GM21390 (cell line): Measurements from ENCODE around the gene KLHDC10.
A peak's percentile ranks its signal among the peaks of the same experiment; 100 is the strongest.
"Not testable (repeated sequence)": the region's sequence is repeated elsewhere in the genome, so short reads cannot be mapped to it uniquely, and the experiment has no call there.

ENCODE experiments used
- ATAC-seq: cut with Tn5 transposase; IDR thresholded peaks from one replicate; pipeline ENCODE4 v1.9.1; 2021; ENCODE audit not compliant: unreplicated experiment

The KLHDC10 gene, protein sequence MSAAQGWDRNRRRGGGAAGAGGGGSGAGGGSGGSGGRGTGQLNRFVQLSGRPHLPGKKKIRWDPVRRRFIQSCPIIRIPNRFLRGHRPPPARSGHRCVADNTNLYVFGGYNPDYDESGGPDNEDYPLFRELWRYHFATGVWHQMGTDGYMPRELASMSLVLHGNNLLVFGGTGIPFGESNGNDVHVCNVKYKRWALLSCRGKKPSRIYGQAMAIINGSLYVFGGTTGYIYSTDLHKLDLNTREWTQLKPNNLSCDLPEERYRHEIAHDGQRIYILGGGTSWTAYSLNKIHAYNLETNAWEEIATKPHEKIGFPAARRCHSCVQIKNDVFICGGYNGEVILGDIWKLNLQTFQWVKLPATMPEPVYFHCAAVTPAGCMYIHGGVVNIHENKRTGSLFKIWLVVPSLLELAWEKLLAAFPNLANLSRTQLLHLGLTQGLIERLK

DNA sequence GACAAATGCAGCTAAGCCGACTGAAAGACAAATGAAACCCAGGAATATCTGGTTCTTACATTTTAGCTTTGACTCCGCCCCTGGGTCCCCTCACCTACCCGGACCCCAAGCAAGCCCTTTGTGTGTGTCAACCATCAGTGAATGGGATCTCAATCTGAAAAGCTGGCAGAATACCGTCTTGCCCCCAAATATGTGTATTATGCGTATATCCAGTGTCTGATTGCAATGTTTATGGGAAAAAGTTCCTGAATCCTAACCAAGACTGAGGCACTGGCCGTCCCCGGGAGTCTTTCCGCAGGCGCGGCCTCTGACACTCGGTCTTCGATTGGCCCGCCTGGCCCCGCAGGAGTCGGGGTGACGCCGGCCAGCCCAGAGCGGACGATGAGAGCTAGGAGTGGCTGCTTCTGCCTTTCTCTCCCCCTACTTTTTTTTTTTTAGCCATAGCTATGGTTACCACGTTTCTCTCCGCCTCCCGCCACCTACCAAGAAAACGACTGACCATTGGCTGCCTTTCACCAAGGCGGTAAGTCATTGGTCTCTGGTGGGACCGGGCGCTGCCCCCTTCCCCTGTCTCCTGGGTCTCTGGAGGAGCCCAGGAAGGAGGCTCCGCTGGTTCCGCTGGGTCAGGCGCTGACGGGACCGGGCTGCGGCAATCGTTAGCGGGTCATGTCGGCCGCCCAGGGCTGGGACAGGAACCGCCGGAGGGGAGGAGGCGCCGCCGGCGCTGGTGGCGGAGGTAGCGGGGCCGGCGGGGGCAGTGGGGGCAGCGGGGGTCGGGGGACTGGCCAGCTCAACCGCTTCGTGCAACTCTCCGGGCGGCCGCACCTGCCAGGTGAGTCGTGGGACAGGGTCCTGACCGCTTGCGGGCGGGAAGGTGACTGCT is at the start of gene KLHDC10:
Gene KLHDC10 (plus strand): TSS at position 557 of the 883 bp plus-strand sequence. CDS start 110 bp downstream, at position 667.
- peak; percentile 95 for ATAC-seq

DNA sequence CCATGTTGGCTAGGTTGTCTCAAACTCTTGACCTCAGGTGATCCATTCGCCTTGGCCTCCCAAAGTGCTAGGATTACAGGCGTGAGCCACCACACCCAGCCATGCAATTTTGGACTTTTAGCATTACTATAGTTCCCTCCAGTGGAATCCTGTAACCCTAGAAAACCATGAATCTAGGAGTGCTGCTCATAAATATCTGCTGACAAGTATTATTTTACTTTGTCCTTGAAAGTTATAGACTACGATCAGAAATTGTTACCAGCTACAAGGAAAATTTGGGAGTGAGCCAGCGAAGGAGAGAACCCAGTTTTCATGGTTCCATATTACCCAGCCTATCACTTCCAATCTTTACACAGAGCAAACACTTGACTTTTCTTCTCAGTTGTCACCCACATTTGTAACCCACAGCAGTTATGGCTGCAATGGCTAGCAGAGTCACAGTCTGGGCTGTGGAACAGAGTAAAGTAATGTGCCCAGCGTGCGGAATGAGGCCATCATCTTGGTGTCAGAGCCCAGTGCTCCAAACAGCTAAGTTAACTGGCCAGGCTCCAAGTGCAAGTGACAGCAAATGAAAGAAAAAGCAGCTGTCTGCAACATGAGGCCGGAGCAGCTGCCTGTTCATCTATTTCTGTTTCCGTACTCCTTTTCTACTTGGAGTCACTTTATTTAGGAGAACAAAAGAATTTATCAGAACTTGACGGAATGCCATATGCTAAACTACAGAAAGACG is 49.1 kb upstream of the KLHDC10 start:
- ATAC-seq, result no peak

DNA sequence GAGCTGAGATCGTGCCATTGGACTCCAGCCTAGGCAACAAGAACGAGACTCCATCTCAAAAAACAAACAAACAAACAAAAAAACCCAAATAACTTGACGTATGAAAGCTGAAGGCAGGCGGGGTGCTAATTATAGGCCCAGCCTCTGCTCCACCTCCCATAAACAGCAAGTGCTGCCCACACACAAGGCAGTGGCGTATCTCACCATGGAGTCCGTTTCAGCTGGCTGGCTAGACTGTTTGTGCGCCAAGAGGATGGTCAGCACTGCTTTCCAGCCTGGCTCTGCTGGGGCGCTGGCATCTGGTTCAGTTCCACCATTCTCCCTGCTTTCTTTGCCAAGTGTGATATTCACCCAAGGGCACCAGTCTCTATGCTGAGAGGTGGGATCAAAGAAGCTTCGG is 48.2 kb upstream of the KLHDC10 start:
- no peak for ATAC-seq

DNA sequence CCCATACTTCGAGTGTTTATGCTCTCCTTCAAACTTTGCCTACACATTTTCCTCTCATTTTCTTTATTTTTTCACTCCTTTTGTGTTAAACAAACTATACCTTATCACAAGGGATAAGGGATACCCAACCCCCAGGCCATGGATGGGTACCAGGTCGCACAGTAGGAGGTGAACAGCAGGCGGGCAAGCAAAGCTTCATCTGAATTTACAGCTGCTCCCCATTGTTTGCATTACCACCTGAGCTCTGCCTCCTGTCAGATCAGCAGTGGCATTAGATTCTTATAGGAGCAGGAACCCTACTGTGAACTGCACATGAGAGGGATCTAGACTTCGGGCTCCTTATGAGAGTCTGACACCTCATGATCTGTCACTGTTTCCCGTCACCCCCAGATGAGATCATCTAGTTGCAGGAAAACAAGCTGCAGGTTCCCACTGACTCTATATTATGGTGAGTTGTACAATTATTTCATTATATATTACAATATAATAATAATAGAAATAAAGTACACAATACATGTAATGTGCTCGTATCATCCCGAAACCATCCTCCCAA is 47.6 kb upstream of the KLHDC10 start:
- ATAC-seq, result no peak

DNA sequence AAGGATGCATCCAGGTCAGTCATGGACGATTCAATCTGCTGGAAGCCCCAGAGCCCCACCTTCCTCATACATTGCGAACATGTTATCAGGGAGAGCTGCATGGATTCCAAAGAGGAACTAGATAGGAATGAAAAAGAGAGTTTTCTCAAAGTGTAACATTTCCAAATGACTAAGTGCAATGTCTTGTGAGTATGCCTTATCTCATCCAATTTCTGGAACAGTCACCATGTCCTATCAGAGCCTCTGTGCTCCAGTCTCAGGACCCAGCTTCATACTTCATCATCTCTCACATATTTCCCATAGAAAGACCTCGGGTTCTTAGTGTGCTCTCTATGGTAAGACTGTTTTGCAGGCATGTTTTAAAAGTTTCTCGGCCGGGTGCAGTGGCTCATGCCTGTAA is 45.9 kb upstream of the KLHDC10 start:
- ATAC-seq, result no peak

DNA sequence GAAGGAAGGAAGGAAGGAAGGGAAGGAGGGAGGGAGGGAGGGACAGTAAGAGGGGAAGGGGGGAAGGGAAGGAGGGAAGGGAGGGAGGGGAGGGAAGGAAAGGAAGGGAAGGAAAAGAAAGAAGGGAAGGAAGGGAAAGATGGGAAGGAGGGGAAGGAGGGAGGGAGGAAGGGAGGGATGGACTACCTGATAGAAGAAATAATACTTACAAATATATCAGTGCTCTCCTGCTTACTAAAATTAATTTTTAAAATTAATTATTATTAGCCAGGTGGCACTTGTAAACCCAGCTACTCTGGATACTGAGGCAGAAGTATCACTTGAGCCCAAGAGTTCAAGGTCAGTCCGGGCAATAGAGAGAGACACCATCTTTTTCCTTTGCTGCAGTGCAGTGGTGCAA is 37.6 kb upstream of the KLHDC10 start:
- no peak for ATAC-seq

DNA sequence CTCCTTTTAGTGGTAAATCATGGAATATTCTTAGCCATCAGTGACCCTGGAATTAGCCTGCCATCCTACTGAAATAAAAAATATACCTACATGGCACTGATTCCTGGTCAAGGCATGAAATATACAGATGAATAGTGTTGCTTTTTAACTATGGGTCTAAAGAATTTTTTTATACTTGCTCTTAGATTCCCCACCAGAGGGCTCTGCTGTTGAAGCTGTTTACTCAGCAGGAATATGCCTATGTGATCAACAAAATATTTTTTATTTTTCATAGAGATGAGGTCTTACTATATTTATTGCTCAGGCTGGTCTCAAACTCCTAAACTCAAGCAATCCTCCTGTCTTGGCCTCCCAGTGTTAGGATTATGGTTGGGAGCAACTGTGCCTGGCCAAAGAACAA is 32.6 kb upstream of the KLHDC10 start:
- ATAC-seq, result no peak

DNA sequence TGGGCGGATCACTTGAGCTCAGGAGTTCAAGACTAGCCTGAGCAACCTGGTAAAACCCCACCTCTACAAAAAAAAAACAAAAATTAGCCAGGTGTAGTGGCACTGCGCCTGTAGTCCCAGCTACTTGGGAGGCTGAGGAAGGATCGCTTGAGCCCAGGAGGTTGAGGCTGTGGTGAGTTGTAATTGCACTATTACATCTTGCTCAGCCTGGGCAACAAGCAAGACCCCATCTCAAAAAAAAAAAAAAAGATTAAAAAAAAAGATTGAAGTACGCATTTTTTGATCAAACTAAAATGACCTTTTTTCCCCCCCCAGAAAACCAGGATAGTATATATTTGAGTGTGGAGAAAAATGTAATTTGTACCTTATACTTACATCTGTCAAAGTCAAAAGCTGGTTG is 29.8 kb upstream of the KLHDC10 start:
- no peak for ATAC-seq

DNA sequence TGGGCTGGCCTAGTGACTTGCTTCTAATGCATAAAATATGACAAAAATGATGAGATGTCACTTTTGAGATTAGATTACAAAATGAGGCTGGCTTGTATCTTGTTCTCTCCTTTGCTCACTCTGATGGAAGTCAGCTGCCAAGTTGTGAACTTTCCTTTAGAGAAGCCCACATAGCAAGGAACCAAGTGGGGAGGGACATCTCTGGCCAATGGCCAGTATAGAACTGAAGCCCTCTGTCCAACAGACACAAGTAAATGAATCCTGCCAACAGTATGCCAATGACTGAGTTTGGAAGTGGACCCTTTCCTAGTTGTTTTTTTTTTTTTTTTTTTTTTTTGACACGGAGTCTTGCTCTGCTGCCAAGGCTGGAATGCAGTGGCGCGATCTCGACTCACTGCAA is 22.5 kb upstream of the KLHDC10 start:
- ATAC-seq, result no peak

DNA sequence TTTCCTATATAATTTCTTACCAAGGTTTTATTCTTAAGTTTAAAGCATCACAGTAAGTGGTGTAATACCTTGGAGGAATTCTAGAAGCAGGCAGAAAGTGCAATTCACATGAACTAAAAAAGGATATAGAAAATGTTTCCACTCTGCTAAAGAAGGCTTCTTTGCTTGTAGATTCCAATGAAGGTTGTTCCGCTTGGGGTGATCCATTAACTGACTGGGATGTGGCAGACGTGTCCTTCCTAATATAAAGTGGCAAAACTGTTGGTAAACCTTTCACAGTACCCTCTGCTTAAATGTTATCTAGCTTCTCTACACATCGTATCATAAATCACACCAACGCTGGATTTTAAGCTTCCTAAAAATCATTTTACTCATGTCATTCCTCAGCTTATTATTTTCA is 21.4 kb upstream of the KLHDC10 start:
- ATAC-seq, result no peak

DNA sequence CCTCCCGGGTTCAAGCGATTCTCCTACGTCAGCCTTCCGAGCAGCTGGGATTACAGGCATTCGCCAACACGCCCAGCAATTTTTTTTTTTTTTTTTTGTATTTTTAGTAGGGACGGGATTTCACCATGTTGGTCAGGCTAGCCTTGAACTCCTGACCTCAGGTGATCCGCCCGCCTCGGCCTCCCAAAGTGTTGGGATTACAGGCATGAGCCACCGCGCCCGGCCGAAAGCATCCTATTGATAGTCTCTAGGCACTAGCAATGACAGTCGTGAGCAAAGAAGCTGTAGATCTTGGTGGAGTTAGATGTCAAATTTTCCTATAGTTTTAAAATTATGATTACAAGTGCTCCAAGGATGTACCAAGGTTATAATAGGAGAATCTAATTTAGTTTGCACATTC is 18.1 kb upstream of the KLHDC10 start:
- ATAC-seq, result not testable (repeated sequence)

DNA sequence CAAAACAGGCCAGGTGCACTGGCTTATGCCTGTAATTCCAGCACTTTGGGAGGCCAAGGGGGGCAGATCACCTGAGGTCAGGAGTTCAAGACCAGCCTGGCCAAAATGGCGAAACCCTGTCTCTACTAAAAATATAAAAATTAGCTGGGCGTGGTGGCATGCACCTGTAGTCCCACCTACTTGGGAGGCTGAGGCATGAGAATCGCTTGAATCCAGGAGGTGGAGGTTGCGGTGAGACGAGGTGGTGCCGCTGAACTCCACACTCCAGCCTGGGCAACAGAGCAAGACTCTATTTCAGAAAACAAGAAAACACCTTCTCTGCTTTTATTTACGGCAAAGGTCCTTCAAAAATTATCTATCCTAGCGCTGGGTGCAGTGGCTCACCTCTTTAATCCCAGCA is 15.1 kb upstream of the KLHDC10 start:
- ATAC-seq, result not testable (repeated sequence)

DNA sequence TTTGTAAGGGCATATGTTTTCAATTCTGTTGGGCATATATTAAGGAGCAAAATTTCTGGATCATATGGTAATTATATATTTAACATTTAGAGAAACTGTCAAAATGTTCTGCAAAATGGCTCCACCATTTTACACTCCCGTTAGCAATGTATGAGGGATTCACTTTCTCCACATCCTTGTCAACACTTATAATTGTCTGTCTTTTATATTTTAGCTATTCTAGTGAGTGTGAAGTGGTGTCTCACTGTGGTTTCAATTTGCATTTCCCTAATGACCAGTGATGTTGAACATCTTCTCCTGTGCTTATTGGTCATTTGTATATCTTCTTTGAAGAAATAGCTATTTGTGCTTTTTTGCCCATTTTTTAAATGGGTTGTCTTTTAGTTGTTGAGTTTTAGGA is 8.1 kb upstream of the KLHDC10 start:
- no peak for ATAC-seq

DNA sequence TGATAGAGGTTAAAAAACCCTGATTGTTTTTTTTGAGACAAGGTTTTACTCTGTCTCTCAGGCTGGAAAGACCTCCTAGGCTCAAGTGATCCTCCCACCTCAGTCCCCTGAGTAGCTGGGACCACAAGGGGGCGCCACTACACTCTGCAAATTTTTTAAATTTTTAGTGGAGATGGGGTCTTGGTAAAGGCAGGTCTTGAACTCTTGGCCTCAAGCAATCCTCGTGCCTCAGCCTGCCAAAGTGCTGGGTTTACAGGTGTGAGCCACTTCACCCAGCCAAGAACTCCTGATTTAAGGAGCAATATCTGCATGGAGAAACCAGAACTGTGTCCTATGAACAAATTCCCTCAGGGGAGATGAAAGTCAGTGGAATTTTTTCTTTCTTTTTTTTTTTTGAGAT is 7.3 kb upstream of the KLHDC10 start:
- no peak for ATAC-seq

DNA sequence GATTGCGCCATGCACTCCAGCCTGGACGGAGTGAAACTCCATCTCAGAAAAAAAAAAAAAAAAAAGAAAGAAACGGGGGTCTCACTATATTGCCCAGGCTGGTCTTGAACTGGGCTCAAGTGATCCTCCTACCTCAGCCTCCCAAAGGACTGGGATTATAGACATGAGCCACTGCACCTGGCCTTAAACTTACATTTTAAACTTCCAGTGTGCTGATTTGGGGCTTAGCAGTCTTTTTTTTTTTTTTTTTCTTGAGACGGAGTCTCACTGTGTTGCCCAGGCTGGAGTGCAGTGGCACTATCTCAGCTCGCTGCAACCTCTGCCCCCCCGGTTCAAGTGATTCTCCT is 5.8 kb upstream of the KLHDC10 start:
- not testable (repeated sequence) for ATAC-seq

DNA sequence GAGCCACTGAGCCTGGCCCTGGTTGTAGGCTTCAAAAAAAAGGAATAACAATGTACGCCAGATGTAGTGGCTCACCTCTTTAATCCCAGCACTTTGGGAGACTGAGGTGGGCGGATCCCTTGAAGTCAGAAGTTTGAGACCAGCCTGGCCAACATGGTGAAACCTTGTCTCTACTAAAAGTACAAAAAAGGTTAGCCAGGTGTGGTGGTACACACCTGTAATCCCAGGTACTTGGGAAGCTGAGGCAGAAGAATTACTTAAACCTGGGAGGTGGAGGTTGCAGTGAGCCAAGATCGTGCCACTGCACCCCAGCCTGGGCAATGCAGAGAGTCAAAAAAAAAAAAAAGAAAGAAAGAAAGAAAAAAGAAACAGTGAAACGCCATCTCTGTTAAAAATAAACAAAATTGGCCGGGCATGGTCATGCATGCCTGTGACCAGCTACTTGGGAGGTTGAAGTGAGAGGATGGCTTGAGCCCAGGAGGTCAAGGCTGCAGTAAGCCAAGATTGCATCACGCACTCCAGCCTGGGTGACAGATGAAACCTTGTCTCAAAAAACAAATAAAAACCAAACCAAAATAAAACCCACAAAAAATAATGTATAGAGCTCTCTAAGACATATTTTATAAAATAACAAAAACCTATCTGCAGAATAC is 4.7 kb upstream of the KLHDC10 start:
- no peak for ATAC-seq

DNA sequence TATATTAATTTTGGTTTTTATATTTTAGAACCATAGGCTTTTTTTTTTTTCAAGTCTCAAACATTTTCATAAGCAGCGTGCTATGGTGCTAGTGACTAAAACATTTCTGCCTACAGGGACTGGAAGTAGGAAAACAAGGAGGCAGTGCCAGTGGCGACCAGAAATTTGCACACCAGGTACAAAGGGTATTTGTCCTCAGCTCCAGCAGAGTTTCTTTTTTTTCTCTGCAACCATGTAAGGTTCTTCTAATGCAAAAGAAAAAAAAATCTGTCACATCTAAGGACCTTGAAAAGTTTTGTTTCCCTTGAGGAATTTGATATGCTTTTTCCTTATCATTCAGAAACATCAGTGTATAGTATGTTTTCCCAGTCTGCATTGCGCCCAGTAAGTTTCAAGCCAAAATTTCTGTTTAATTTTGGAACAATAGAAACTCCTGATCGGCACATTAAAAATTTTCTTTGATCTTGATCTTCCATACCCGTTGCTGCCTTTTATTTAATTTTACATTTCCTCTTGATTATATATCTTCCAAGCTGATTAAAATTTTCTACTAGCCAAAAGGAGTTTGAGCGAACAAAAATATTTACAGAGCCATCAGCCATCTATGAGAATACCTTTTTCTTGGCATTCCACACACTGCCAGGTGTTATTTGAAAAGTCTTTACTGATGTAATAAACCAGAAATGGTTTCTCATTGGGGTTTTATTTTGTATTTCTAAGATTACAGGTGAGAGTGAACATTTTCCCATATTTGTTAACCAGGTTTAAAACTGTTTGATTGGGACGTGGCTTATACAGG is 956 bp upstream of the KLHDC10 start:
- ATAC-seq, result no peak

DNA sequence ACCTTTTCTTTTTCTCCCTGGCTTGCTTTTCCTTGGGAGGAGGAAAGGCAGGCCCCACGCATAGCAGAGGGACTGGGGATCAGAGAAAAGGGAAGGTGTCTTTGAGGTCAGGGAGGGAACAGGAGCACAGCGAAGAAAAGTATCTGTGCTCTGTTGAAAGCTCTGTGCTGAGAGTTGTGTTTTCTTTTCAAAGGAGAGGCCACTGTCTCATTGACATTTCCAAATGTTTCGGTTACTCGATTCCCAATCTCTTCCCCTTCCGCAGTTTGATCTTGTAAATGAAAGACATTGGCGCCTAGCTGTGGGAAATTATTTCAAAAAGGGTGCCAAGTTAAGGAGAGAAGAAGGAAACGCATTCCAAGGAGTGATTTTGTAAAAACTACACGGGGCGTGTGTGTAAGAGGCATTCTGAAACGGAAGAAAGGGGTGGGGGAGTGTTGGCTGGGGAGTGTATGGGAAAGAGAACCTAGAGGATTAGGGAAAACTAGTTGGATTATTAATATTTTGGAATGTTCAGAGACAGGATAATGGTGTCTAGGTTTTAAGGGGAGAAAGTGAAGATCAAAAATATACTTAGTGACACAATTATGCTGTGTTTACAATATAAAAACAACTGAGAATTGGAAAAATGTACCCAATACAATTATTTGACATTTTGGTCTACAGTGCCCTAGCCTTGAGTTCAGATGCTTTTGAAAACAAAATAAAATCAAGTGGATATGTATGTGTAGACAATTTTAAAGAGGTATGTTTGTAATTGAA is 708 bp downstream of the KLHDC10 start:
- ATAC-seq, result no peak
